Trophoblast cell (in vitro differentiated cells and primary cell): Measurements from ENCODE around the gene GIMAP8.

Source experiments
- DNase-seq, 2 donors: peaks; one replicate each; pipeline ENCODE4 v3.0.0-alpha.2; 2016
- H2AFZ ChIP-seq: 2 replicates; pipeline ENCODE4 v1.6.1; 2013; ENCODE audit warnings: low read length, moderate library complexity, mild to moderate bottlenecking; ENCODE audit not compliant: insufficient read depth, poor library complexity
- H2AK5ac ChIP-seq: 2 replicates; pipeline ENCODE4 v1.6.1; 2013; ENCODE audit warnings: mild to moderate bottlenecking, low read length
- H2BK120ac ChIP-seq: 2 replicates; pipeline ENCODE4 v1.6.1; 2013; ENCODE audit warnings: low read length, mild to moderate bottlenecking, moderate library complexity; ENCODE audit not compliant: insufficient read depth, poor library complexity
- H2BK12ac ChIP-seq: 2 replicates; pipeline ENCODE4 v1.6.1; 2013; ENCODE audit warnings: mild to moderate bottlenecking, low read length, moderate library complexity
- H2BK5ac ChIP-seq: 2 replicates; pipeline ENCODE4 v1.6.1; 2013; ENCODE audit warnings: low read length, low read depth, moderate library complexity, mild to moderate bottlenecking; ENCODE audit not compliant: poor library complexity
- H3K14ac ChIP-seq: 2 replicates; pipeline ENCODE4 v1.6.1; 2013; ENCODE audit warnings: mild to moderate bottlenecking, low read length
- H3K18ac ChIP-seq: 2 replicates; pipeline ENCODE4 v1.6.1; 2013; ENCODE audit warnings: mild to moderate bottlenecking, low read length
- H3K23ac ChIP-seq: 2 replicates; pipeline ENCODE4 v1.6.1; 2013; ENCODE audit warnings: low read length
- H3K27ac ChIP-seq: 2 replicates; pipeline ENCODE4 v1.5.1; 2013; ENCODE audit warnings: low read depth, mild to moderate bottlenecking, inconsistent platforms, low read length, moderate library complexity
- H3K27me3 ChIP-seq: 2 replicates; pipeline ENCODE4 v1.6.1; 2013; ENCODE audit warnings: inconsistent platforms, mild to moderate bottlenecking, low read length, moderate library complexity; ENCODE audit not compliant: insufficient read depth
- H3K36me3 ChIP-seq, 2 experiments: 1 replicate in 1 of 2; 2 replicates in 1 of 2; pipeline ENCODE4 v1.6.1; 2013; ENCODE audit warnings: low read length in 2 of 2, mild to moderate bottlenecking in 2 of 2, moderate library complexity in 1 of 2; ENCODE audit not compliant: insufficient read depth in 2 of 2, control insufficient read depth in 1 of 2
- H3K4ac ChIP-seq: 2 replicates; pipeline ENCODE4 v1.6.1; 2013; ENCODE audit warnings: low read depth, mild to moderate bottlenecking, low read length, moderate library complexity
- H3K4me1 ChIP-seq, 2 experiments: 1 replicate in 1 of 2; 2 replicates in 1 of 2; pipeline ENCODE4 v1.6.1; 2013; ENCODE audit warnings: low read length in 2 of 2, mild to moderate bottlenecking in 2 of 2, moderate library complexity in 1 of 2; ENCODE audit not compliant: insufficient read depth in 2 of 2, control insufficient read depth in 1 of 2
- H3K4me2 ChIP-seq: 2 replicates; pipeline ENCODE4 v1.6.1; 2013; ENCODE audit warnings: inconsistent platforms, mild to moderate bottlenecking, low read length, moderate library complexity
- H3K4me3 ChIP-seq: 2 replicates; pipeline ENCODE4 v1.5.1; 2013; ENCODE audit warnings: mild to moderate bottlenecking, low read depth, low read length, inconsistent platforms
- H3K79me1 ChIP-seq: one replicate; pipeline ENCODE4 v1.6.1; 2013; ENCODE audit warnings: low read length
- H3K79me2 ChIP-seq: 2 replicates; pipeline ENCODE4 v1.6.1; 2013; ENCODE audit warnings: low read length, mild to moderate bottlenecking; ENCODE audit not compliant: control insufficient read depth, insufficient read depth, poor library complexity
- H3K9ac ChIP-seq: 2 replicates; pipeline ENCODE4 v1.6.1; 2013; ENCODE audit warnings: mild to moderate bottlenecking, low read length
- H3K9me3 ChIP-seq: 2 replicates; pipeline ENCODE4 v1.6.1; 2013; ENCODE audit warnings: low read depth, mild to moderate bottlenecking, control low read depth, inconsistent platforms, low read length; ENCODE audit not compliant: insufficient read depth
- H4K12ac ChIP-seq: 2 replicates; pipeline ENCODE4 v1.6.1; 2013; ENCODE audit warnings: low read depth, mild to moderate bottlenecking, low read length, moderate library complexity
- H4K8ac ChIP-seq: 2 replicates; pipeline ENCODE4 v1.6.1; 2013; ENCODE audit warnings: low read depth, mild to moderate bottlenecking, low read length, moderate library complexity
- H4K91ac ChIP-seq: one replicate; pipeline ENCODE4 v1.6.1; 2013; ENCODE audit warnings: low read depth, mild to moderate bottlenecking, low read length, moderate library complexity
- WGBS: extraction: QIAGEN DNeasy Blood & Tissue Kit; methylation state at CpG from one replicate; pipeline ENCODE4 v1.1.7; 2013; ENCODE audit warnings: missing lambda C conversion rate; ENCODE audit not compliant: insufficient read length, insufficient coverage; ENCODE audit errors: extremely low coverage; 5-methylcytosine and 5-hydroxymethylcytosine counted together

The GIMAP8 gene

DNA sequence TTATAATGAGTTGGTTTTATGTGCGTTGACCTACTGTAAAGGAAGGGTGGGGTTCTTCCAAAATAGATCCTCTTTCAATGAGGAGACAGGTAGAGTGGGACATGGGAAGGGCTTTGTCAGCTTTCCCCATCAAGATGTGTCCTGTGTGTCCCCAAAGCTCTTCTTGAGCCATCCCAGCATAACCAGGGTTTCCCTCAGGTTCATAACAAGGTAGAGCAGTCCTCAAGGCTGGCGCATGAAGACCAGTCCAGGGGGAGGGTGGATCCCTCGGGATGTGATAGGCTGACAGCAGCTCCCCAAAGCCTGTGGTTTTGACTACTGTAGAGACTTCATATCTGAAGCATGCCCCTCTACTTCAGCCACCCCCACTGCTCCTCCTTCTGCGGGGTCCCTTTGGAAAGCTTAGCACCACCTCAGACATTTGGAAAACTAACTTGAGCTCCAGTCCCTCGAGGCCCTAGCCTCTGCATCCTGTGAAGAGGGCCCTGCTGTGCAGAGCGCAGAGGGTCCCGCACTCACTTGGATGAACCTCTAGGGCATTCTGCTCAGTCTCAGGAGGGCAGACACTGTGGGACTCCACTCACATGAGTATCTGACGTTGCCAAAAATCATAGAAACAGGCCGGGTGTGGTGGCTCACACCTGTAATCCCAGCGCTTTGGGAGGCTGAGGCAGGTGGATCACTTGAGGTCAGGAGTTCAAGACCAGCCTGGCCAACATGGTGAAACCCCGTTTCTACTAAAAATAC lies 1.1 kb upstream of the GIMAP8 start:
- Histone ChIP-seq H2AFZ (no peak overlapping the region), H4K12ac (no peak overlapping the region), H3K27me3 (no peaks in the 10 kb centered on the region), H3K14ac (no peak overlapping the region), H3K79me1 (no peaks in the 10 kb centered on the region), H2BK12ac (no peak overlapping the region), H3K36me3 (no peaks in the 10 kb centered on the region), H4K8ac (no peak overlapping the region), H2AK5ac (no peak overlapping the region), H4K91ac (no peak overlapping the region), H3K4me2 (no peak overlapping the region), H3K27ac (no peak overlapping the region), H2BK5ac (no peak overlapping the region), H3K79me2 (no peaks in the 10 kb centered on the region), H3K4me3 (no peak overlapping the region), H3K4me1 (no peaks in the 10 kb centered on the region), H3K18ac (no peak overlapping the region), H3K4ac (no peak overlapping the region), H2BK120ac (no peak overlapping the region), H3K9me3 (peaks cover 2% of the 10 kb centered on the region), H3K23ac (no peak overlapping the region), H3K9ac (no peak overlapping the region)
- WGBS: no CpG with 5 or more reads among the region's 11 CpGs
- DNase-seq: no peak

DNA sequence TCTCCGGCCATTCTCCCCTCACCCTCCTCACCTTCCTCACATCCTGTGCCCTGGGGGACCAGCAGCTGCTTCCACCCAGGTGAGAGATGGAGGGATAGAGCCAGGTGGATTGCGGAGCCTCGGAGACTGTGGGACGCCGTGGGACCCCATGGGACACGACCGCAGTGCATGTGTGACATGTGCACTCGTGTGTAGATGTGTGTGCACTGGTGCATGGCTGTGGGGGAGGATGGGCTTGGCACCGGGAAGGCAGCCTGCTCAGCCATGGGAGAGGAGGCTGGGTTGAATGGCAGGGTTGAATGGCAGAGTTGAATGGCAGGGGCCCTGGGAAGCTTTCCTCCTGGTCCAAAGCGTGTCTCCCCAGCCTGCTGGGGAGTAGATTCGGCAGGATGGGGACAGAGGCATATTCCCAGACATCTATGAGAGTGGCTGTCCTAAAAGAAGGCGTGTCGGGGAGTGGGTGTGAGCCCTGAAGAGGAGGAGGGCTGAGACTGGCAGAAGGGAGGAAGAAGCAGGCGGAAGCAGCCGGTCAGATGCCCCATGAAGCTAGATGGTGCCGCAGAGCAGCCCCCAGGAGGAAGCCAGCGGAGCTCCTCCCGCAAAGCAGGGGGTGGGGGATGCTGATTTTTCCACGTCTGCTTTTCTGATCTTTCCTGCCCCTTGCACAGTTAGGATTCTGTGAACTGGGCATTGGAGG lies 815 bp downstream of the GIMAP8 start:
- Histone ChIP-seq H3K9me3 (peaks cover 1% of the 10 kb centered on the region), H4K8ac (no peak overlapping the region), H3K27ac (no peak overlapping the region), H3K27me3 (no peaks in the 10 kb centered on the region), H3K79me1 (no peaks in the 10 kb centered on the region), H2AK5ac (no peak overlapping the region), H3K36me3 (no peaks in the 10 kb centered on the region), H2BK120ac (no peak overlapping the region), H2BK12ac (no peak overlapping the region), H3K18ac (no peak overlapping the region), H3K23ac (no peak overlapping the region), H3K4ac (no peak overlapping the region), H3K4me3 (no peak overlapping the region), H3K79me2 (no peaks in the 10 kb centered on the region), H3K4me2 (no peak overlapping the region), H2AFZ (no peak overlapping the region), H4K12ac (no peak overlapping the region), H2BK5ac (no peak overlapping the region), H3K4me1 (no peaks in the 10 kb centered on the region), H3K14ac (no peak overlapping the region), H4K91ac (no peak overlapping the region), H3K9ac (no peak overlapping the region)
- no peak for DNase-seq
- WGBS: no CpG with 5 or more reads among the region's 19 CpGs

DNA sequence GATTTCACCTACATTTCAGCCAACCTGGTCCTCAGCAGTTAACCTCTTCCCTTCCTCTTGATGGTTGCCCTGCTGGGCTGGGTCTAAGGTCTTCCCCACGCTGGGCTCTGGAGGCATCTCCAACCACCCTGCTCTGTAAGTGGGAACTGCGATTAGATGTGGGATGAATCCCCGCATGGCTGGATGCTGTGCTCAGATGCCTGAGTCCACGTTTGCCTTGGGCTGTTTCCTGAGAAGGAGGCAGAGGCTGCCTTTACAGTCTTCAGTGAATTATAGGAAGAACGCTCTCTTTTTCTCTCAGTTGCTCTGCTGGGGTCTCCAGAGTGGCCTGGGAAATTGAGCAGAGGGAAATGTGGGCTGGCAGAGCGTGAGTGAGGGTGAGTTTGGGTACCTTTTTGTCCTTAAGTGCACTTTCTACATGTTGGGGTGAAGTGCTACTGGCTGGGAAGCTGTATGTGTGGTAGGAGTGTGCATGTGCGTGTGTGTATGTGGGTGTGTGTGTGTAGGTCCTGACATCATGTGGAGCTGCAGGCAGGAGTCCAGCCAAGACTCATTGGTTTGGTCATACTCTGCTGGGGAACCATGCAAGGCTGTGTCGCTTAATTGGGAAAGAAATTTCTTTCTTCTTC lies 1.5 kb downstream of the GIMAP8 start:
- Histone ChIP-seq H3K4ac (no peak overlapping the region), H3K23ac (no peak overlapping the region), H3K79me1 (no peaks in the 10 kb centered on the region), H4K91ac (no peak overlapping the region), H2BK120ac (no peak overlapping the region), H3K4me3 (no peak overlapping the region), H2AK5ac (no peak overlapping the region), H3K27me3 (no peaks in the 10 kb centered on the region), H4K8ac (no peak overlapping the region), H3K18ac (no peak overlapping the region), H3K36me3 (no peaks in the 10 kb centered on the region), H2AFZ (no peak overlapping the region), H4K12ac (no peak overlapping the region), H3K79me2 (no peaks in the 10 kb centered on the region), H3K14ac (no peak overlapping the region), H2BK12ac (no peak overlapping the region), H3K4me1 (no peaks in the 10 kb centered on the region), H2BK5ac (no peak overlapping the region), H3K9me3 (peaks cover 1% of the 10 kb centered on the region), H3K4me2 (no peak overlapping the region), H3K9ac (no peak overlapping the region), H3K27ac (no peak overlapping the region)
- WGBS: no CpG with 5 or more reads among the region's 8 CpGs
- no peak for DNase-seq

GRCh38 chr7:150453181-150453580 lies 2.8 kb downstream of the GIMAP8 start:
- no peak overlapping the region for H4K8ac ChIP-seq
- H4K12ac ChIP-seq: no peak overlapping the region
- WGBS: no CpG with 5 or more reads among the region's 8 CpGs
- DNase-seq: no peak
- H3K79me1 ChIP-seq: no peaks in the 10 kb centered on the region
- H3K79me2 ChIP-seq: no peaks in the 10 kb centered on the region
- no peak overlapping the region for H2AFZ ChIP-seq
- H3K23ac ChIP-seq: no peak overlapping the region
- H3K27me3 ChIP-seq: no peaks in the 10 kb centered on the region
- H4K91ac ChIP-seq: no peak overlapping the region
- no peak overlapping the region for H2BK12ac ChIP-seq
- no peak overlapping the region for H3K9ac ChIP-seq
- no peak overlapping the region for H3K14ac ChIP-seq
- no peak overlapping the region for H2BK120ac ChIP-seq
- H3K18ac ChIP-seq: no peak overlapping the region
- H3K36me3 ChIP-seq: no peaks in the 10 kb centered on the region
- no peak overlapping the region for H3K4me3 ChIP-seq
- peaks cover 5% of the 10 kb centered on the region for H3K9me3 ChIP-seq
- H3K4me1 ChIP-seq: no peaks in the 10 kb centered on the region
- H2BK5ac ChIP-seq: no peak overlapping the region
- no peak overlapping the region for H3K4ac ChIP-seq
- H3K27ac ChIP-seq: no peak overlapping the region
- H2AK5ac ChIP-seq: no peak overlapping the region
- no peak overlapping the region for H3K4me2 ChIP-seq
